ENCODE results near the gene MGST3.
"Not testable (repeated sequence)": the region's sequence is repeated elsewhere in the genome, so short reads cannot be mapped to it uniquely, and the experiment has no call there.

MGST3 gene
- total RNA-seq, result 5.7 to 57.7 (median 16.7) reads per million in 9 experiments

DNA sequence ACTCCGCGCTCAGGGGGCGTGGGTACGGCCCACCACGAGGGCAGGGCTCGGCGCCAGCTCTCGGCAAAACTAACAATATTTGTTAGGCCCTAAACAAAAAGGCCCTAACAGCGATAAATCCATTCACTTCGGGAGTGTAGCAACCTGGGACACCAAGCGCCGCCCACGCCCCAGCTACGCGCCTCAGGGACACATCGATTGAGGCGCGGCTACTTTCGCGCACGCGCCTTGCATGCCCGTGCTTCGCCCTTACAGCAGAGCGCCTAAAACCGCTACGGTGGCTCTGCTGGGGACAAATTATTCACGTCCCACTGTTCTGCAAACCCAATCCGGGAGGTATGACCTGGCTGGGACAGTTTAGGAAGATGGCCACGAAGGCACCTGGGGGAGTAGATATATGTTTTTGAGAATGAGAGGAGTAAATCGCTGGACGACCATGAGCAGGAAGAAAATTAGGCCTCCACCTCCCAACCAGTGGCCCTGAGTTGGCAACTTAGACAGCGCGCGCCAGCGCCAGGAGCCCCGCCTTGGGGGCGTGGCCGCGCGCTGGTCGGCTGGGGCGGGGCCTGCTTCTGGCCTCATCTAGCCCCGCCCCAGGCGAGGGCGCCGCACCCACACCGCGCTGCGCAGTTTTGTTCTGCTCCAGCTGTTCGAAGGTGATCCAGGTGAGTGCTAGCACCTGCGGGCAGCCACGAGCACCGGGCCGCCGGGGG, at the start of gene MGST3:
Gene MGST3, plus strand, starts transcription at position 606 of the 713 bp plus-strand sequence. CDS start 18,614 bp downstream, outside the sequence.
- Mint-ChIP-seq H3K27ac (no peak within 1 kb of the TSS), H3K9me3 (no peaks in the 10 kb centered on the region), H3K4me3 (no peak within 1 kb of the TSS), H3K36me3 (ENCODE audit: insufficient read depth) (no peaks in the 10 kb centered on the region), H3K27me3 (no peaks in the 10 kb centered on the region), H3K4me1 (ENCODE audit: low read depth in 2 of 2) (peaks cover 12 to 14% of the 10 kb centered on the region in 2 donors)
- DNase-seq (peak; percentile 90 to 92 (median 90)), ATAC-seq (replicated peaks) (peak; percentile 92)

DNA sequence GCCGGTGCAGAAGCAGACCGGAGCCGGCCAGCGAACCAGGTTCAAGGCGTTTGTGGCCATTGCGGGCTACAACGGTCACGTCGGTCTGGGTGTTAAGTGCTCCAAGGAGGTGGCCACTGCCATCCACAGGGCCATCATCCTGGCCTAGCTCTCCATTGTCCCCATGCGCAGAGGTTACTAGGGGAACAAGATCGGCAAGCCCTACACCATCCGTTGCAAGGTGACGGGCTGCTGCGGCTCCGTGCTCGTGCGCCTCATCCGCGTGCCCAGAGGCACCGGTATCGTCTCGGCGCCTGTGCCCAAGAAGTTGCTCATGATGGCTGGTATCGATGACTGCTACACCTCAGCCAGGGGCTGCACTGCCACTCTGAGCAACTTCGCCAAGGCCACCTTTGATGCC, 49.1 kb upstream of the MGST3 start:
- ATAC-seq (replicated peaks) (no peak), DNase-seq (no peak)
- no peaks in the 10 kb centered on the region for H3K9me3 Mint-ChIP-seq
- H3K4me3 Mint-ChIP-seq, result no peak overlapping the region
- H3K27me3 Mint-ChIP-seq, result peaks cover 30 to 34% of the 10 kb centered on the region in 2 donors
- H3K36me3 Mint-ChIP-seq (ENCODE audit: insufficient read depth), result no peaks in the 10 kb centered on the region
- H3K4me1 Mint-ChIP-seq (ENCODE audit: low read depth in 2 of 2), result no peaks in the 10 kb centered on the region
- H3K27ac Mint-ChIP-seq, result no peak overlapping the region

DNA sequence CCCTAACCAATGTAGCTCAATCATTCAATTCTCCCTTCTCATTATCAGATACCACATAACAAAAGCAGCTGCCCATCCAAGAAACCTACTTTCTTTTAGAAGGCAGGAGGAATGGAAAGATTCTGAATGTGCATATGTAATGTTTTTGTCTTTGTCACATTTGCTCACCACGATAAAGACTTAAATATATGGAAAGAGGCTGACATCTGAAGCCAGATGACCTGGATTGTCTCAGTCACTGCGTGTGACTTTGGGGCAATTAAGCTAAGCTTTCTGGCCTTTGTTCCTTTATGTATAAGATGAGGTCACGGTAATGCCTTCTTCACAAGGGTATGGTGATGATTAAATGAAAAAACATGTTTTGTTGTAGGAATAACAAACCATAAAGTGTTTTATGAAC, 44.6 kb upstream of the MGST3 start:
- Mint-ChIP-seq H3K4me3 (no peak overlapping the region), H3K4me1 (ENCODE audit: low read depth in 2 of 2) (no peaks in the 10 kb centered on the region), H3K27ac (no peak overlapping the region), H3K36me3 (ENCODE audit: insufficient read depth) (no peaks in the 10 kb centered on the region), H3K9me3 (no peaks in the 10 kb centered on the region), H3K27me3 (peaks cover 49 to 54% of the 10 kb centered on the region in 2 donors)
- DNase-seq (no peak), ATAC-seq (replicated peaks) (no peak)

DNA sequence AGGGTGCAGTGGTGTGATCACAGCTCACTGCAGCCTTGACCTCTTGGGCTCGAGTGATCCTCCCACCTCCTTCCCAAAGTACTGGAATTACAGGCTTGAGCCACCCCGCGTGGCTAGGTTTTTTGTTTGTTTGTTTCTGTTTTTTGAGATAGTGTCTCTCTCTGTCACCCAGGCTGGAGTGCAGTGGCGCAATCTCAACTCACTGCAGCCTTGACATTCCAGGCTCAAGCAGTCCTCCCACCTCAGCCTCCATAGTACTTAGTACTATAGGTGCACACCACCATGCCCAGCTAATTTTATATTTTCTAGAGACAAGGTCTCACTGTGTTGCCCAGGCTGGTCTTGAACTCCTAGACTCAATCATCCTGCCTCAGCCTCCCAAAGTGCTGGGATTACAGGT, 39.6 kb upstream of the MGST3 start:
- not testable (repeated sequence) for DNase-seq; H3K9me3 Mint-ChIP-seq; ATAC-seq (replicated peaks); H3K4me3 Mint-ChIP-seq; H3K36me3 Mint-ChIP-seq (ENCODE audit: insufficient read depth); H3K27ac Mint-ChIP-seq; H3K4me1 Mint-ChIP-seq (ENCODE audit: low read depth in 2 of 2)
- H3K27me3 Mint-ChIP-seq, result peaks cover 47 to 56% of the 10 kb centered on the region in 2 donors

DNA sequence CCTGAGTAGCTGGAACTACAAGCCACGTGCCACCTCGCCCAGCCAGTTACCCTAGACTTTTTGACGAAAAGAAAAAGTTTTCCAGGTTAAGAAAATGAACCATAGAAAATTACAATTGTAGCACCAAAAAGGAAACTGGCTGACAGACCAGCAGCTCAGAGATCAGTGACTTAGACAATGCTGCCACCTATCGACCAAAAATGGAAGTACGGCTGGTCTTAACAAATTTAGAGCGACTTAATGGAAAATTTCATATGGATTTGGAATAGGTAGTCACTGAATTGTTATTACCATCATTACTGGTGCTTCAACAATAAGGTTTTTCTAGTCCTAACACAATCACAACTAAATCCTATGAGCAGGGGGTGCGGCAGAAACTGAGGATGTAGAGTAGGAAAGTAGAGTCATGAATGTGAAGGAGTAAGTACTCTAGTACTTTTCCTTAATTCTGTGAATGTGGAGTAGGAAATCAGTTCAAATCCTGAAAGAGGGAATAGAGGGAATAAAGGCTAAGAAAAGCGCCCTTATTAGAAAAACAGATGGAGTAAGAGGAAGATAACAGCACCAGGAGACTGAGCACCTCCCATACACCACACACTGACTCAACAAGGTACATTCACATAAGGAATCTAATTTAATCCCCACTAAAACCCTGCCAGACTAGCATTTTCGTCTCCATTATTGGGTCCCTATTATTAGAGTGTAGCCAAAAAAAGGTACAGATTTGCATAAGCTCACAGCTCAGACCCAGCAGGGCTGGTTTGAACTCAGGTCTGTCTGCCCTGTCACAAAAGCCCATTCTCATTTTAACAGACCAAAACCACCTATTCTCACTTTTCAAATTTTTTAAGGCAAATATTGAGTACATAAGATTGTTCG, 37.9 kb upstream of the MGST3 start:
- Mint-ChIP-seq H3K27ac (no peak overlapping the region), H3K9me3 (no peaks in the 10 kb centered on the region), H3K27me3 (peaks cover 46 to 47% of the 10 kb centered on the region in 2 donors), H3K4me3 (no peak overlapping the region), H3K4me1 (ENCODE audit: low read depth in 2 of 2) (peaks cover 15 to 16% of the 10 kb centered on the region in 2 donors), H3K36me3 (ENCODE audit: insufficient read depth) (peaks cover 9% of the 10 kb centered on the region)
- ATAC-seq (replicated peaks) (peak; percentile 69), DNase-seq (peak; percentile 75 to 82 (median 78))

DNA sequence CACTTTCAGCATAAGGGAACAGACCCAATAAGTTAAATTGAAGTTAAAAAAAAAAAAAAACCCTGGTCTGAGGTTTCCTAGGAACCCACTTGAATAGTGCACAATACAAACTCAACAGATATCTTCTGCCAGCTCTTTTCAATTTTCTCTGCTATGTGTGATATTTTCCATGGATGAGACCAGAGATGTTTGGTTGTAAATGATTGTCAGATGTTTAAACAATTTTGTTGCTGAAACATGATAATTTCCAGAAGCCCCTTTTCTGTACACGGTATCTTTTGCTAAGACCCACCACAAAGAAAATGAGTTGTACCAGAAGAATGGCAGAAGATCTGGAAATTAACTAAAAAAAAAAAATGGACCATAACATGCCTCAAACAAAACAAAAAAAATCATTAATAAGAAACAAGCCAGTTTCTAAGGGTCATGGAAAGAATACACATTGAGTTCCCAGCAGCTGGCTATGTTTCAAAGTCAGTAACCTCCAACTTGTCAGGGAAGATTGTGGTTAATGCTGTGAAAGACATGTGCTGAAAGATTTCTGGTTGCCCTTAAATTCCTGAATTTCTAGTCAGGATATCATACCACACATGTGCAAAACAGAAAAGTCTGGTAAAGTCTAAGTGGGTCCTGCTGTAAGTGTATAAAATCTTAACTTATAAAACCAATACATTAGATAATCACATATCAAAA, 35.6 kb upstream of the MGST3 start:
- ATAC-seq (replicated peaks), result no peak
- peaks cover 29 to 31% of the 10 kb centered on the region in 2 donors for H3K27me3 Mint-ChIP-seq
- no peak overlapping the region for H3K4me3 Mint-ChIP-seq
- H3K9me3 Mint-ChIP-seq, result no peaks in the 10 kb centered on the region
- DNase-seq, result no peak
- H3K27ac Mint-ChIP-seq, result no peak overlapping the region
- peaks cover 21 to 22% of the 10 kb centered on the region in 2 donors for H3K4me1 Mint-ChIP-seq (ENCODE audit: low read depth in 2 of 2)
- peaks cover 16% of the 10 kb centered on the region for H3K36me3 Mint-ChIP-seq (ENCODE audit: insufficient read depth)

DNA sequence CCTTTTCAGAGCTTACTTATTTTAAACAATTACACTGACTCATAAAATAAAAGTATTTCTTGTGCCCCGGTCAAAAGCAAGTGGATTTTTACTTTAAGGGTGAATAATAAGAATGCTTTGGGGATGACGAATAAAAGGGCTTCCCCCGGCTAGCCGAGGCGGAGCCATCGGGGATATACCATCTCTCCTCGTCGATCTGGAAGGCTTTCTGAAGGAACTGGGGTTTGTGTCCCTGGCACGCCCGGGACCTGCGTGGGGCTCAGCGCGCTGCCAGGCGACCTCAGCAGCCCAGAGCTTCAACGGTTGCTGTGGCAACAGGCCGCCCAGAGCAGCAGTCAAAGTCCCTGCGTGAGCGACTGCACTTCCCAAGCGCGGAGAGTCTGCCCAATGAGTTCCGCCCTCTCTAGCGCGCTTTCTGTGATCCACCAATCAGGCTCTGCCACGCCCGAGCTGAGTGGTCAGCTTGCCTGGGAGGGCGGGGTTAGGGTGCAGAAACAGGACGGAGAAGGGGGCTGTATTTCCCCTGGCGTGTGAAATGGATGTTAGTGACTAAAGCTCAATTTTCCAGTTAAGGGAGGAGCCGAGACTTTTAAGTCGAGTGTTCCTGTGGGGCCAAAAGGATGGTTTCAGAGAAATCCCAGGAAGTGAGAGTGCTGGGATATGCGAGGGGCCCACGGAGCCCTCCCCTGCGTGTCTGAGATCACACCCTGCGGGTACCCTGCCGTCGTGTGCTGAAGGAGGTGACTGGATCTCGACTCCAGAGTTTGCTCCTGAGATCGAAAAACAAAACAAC, 33.0 kb upstream of the MGST3 start:
- DNase-seq (peak; percentile 85 to 90 (median 88)), ATAC-seq (replicated peaks) (peak; percentile 95)
- Mint-ChIP-seq H3K4me1 (ENCODE audit: low read depth in 2 of 2) (peaks cover 18 to 22% of the 10 kb centered on the region in 2 donors), H3K36me3 (ENCODE audit: insufficient read depth) (peaks cover 16% of the 10 kb centered on the region), H3K27ac (peak overlapping the region; percentile 74 to 98), H3K9me3 (no peaks in the 10 kb centered on the region), H3K4me3 (peak overlapping the region; percentile 89 to 92), H3K27me3 (peaks cover 20 to 24% of the 10 kb centered on the region in 2 donors)

DNA sequence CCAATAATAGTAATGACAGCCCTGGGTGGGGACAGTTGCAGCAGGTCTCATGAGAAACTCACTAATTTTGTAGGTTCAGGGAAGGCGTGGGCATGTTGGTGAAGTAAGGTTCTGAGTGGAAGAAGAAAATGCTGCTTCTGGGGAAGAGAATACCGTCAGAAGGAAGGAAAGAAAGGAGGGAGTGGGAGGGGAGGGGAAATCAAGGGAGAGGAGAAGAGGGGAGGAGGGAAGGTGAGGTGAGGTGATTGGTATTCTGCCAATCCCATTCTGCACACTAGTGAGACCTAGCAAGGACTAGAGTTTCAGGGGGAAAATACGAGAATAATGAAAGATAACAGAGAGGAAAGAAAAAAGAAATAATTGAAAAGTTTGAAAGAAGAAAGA, 32.4 kb upstream of the MGST3 start:
- ATAC-seq (replicated peaks), result no peak
- Mint-ChIP-seq H3K27me3 (peaks cover 14 to 18% of the 10 kb centered on the region in 2 donors), H3K4me1 (ENCODE audit: low read depth in 2 of 2) (peaks cover 18 to 21% of the 10 kb centered on the region in 2 donors), H3K36me3 (ENCODE audit: insufficient read depth) (peaks cover 16% of the 10 kb centered on the region), H3K27ac (peak overlapping the region; percentile 74 to 98), H3K9me3 (no peaks in the 10 kb centered on the region), H3K4me3 (peak overlapping the region; percentile 89 to 92)
- no peak for DNase-seq

DNA sequence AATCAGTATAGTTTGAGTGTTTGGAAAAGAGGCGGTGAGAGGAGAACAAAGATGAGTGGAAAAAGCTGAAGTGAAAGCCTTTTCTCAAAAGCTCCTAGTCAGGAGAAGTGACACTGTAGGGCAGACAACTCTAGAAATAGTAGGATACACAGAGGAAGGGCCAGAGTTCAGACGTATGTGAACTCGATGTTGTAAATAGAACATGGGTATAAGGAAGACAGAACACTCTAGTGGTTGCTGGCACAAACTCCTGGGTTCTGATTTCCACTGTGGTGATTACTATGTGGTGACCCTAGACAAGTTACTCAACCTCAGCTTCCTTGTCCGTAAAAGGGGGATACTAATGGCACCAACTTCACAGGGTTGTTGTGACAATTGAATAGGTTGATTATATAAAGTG, 30.2 kb upstream of the MGST3 start:
- Mint-ChIP-seq H3K4me3 (no peak overlapping the region), H3K27ac (no peak overlapping the region), H3K27me3 (peaks cover 0 to 10% of the 10 kb centered on the region in 2 donors), H3K36me3 (ENCODE audit: insufficient read depth) (peaks cover 16% of the 10 kb centered on the region), H3K9me3 (no peaks in the 10 kb centered on the region), H3K4me1 (ENCODE audit: low read depth in 2 of 2) (peaks cover 18 to 21% of the 10 kb centered on the region in 2 donors)
- DNase-seq (no peak), ATAC-seq (replicated peaks) (no peak)

DNA sequence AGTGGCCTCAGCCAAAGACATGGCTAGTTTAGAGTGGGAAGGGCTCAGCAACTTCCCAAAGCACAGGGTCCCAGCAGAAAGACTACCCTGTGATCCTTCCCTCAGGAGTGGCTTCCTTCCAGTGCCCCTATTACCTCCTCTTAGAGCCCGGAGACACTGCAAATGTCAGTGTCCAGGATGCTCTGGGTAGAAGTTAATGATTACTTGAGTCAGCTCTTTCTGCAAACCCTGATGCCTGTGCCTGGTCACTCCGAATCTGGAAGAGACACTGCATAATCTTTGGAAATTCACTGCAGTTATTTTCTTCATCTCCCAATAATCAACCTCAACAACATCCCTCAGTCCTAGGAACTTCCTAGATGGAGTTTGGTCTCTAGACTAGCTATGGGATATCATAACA, 27.2 kb upstream of the MGST3 start:
- H3K4me3 Mint-ChIP-seq, result no peak overlapping the region
- peaks cover 3% of the 10 kb centered on the region for H3K36me3 Mint-ChIP-seq (ENCODE audit: insufficient read depth)
- DNase-seq (no peak), ATAC-seq (replicated peaks) (no peak)
- H3K27ac Mint-ChIP-seq, result no peak overlapping the region
- peaks cover under 1 to 6% of the 10 kb centered on the region in 2 donors for H3K4me1 Mint-ChIP-seq (ENCODE audit: low read depth in 2 of 2)
- peaks cover 0 to 10% of the 10 kb centered on the region in 2 donors for H3K27me3 Mint-ChIP-seq
- no peaks in the 10 kb centered on the region for H3K9me3 Mint-ChIP-seq

DNA sequence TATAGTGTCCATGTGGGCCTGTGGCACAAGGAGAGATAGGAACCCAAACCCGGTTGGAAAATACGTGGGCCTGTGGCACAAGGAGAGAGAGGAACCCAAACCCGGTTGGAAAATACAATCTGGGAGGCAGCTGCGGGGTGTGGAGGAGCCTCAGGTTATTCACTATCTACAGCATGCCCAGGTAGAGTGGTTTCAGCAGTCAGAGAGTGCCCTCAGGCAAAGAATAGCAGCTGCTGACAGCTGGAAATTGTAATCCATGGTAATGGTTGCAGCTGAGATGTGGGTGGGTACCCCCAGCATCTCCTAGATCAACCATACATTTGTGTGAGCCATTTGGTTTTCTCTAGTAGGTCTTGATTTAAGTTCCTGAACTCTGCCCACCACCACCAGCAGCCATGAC, 25.8 kb upstream of the MGST3 start:
- H3K9me3 Mint-ChIP-seq, result no peaks in the 10 kb centered on the region
- DNase-seq (no peak), ATAC-seq (replicated peaks) (no peak)
- H3K27ac Mint-ChIP-seq, result no peak overlapping the region
- no peaks in the 10 kb centered on the region for H3K36me3 Mint-ChIP-seq (ENCODE audit: insufficient read depth)
- H3K4me3 Mint-ChIP-seq, result no peak overlapping the region
- H3K4me1 Mint-ChIP-seq (ENCODE audit: low read depth in 2 of 2), result peaks cover 0 to 6% of the 10 kb centered on the region in 2 donors
- H3K27me3 Mint-ChIP-seq, result peaks cover 0 to 18% of the 10 kb centered on the region in 2 donors

DNA sequence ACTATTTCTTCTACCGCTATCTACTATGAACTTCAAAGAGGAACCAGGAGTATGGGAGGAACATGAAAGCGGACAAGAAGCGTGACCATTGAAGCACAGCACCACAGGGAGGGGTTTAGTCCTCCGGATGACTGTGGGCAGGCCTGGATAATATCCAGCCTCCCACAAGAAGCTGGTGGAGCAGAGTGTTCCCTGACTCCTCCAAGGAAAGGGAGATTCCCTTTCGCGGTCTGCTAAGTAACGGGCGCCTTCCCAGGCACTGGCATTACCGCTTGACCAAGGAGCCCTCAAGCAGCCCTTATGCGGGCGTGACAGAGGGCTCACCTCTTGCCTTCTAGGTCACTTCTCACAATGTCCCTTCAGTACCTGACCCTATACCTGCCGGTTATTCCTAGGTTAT, 24.4 kb upstream of the MGST3 start:
- not testable (repeated sequence) for H3K27ac Mint-ChIP-seq; H3K36me3 Mint-ChIP-seq (ENCODE audit: insufficient read depth); H3K9me3 Mint-ChIP-seq; H3K4me1 Mint-ChIP-seq (ENCODE audit: low read depth in 2 of 2); H3K4me3 Mint-ChIP-seq; DNase-seq; ATAC-seq (replicated peaks)
- H3K27me3 Mint-ChIP-seq, result peaks cover 5 to 32% of the 10 kb centered on the region in 2 donors
